ENCODE data around the gene ROBO1.

The ROBO1 gene

DNA sequence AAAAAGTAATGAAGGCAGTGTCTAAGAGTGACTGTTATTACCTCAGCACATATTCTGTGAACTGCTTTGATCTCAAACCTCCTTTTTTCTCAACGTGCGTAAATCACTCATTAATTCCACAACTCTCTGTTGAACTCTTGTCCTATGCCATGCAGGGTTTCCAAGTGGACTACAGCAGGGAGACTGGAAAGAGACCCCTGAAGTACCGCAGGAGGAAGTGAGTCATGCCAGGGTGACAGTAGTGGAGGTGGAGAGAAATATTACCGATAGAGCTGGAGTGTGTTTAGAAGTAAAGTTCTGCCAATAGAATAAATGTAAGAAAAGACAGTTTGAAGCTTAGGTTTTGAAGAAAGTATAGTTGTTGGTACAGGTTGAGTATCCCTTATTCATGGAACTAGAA, 908.9 kb downstream of the ROBO1 start:
- no peak for DNase-seq

DNA sequence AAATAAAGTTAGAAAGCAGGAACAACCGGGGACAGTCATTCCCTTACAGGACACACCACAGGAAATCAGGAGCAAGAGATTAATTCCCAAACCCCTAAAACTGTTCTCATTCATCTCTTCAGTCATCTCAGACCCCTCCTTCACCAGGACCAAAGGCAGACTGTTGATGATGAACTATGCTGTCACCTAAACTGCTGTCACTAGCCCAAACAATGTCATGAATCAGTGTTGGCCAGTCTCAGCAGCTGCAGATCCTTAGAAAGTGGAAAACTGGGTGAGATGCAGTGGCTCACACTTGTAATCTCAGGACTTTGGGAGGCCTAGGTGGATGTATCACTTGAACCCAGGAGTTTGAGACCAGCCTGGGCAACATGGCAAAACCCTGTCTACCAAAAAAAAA, 909.6 kb downstream of the ROBO1 start:
- no peak for DNase-seq

DNA sequence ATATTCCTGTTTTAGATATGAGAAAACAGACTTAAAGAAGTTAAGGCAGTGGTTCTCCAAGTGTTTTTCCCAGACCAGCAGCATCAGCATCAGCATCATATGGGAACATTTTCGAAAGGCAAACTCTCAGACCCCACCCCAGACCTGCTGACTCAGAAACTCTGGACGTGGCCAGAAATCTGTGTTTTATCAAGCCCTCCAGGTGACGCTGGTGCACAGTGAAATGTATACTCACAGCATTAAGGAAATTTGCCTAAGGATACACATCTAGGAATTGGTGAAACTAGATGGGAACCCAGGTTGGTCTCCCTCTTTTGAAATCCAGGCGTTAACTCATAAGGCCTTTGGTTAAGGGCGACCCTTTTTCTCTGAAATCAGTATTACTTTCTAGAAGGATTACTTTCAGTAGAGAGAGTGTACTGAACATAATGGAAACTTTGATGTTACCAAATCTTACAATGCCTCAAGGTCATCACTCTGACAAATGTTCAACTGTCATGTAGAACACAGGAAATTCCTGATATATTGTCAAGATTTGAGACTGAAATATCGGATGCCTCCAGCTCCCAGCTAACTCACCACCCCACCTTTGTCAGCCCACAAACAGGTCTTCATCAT, 910.2 kb downstream of the ROBO1 start:
- DNase-seq, result no peak

DNA sequence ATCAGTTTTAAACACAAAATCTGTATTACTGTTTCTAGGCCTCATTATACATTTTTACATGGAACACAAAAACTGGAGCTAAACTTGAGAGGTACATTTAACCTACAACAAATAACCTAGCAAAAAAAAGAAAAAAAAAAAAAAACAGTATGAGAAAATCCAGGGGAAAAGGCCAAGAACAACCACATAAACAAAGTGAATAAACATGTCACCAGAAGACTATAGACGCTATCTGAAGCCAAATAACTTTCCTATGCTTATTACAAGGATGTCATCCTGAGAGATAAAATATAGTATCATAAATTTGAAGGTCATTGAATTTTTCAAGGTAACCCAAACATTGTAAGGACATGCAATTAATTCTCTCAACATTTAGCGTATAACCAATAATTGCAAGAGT, 911.6 kb downstream of the ROBO1 start:
- no peak for DNase-seq

DNA sequence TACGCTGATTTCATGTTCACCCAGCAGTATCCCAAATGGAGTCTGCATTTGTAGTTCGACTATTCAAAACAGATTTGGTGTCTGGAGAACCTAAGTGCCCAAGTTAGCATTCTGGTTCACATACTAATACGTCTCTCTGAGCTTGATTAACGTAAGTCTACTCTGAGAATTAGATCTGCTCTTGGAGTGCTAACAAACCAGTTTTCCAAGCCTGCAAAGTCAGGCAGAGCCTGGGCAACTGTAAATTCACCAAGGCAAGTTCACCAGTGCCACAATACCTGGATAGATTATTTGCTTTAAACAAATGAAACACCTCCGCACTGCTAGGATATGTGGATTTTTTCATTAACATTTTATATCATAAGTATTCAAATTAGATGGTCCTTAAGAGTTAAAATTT, 912.6 kb downstream of the ROBO1 start:
- no peak for DNase-seq

DNA sequence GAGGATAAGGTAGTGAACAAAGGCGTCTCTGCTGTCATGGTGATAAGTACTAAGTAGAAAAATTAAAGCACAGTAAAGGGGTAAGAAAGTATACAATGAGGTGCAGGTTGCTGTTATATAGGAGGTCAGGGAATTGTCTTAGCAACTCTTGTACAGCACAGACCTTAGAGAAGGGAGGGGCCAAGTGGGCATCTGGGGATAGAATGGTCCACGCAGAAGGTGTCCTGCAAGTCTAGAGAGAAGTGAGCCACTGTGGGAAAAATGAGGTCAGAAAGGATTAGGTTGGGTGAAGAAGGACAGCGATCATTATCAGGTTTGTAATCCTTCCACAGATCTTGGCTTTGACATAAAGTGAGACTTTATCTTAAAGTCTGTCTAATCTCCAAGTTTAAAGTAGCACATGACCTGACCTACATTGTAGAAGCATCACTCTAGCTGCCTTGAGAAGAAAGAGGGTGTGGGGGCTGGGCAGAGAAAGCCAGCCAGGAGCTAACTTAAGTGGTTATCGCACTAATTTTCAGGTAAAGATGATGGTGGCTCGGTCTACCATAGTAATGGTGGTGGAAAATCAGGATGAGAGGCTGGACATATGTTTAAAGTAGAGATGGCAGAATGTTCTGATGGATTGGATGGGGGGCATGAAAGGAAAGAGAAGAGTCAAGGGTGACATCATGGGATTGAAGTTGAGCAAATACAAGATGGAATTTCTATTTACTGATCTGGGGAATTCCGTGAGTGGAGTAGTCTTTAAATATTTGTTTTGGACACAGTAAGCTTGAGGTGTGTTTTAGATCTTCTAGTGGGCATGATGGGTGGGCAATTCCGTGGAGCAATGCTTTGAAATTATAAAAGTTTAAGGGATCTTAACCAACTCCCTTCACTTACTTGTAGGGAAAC, 919.2 kb downstream of the ROBO1 start:
- DNase-seq, result no peak

DNA sequence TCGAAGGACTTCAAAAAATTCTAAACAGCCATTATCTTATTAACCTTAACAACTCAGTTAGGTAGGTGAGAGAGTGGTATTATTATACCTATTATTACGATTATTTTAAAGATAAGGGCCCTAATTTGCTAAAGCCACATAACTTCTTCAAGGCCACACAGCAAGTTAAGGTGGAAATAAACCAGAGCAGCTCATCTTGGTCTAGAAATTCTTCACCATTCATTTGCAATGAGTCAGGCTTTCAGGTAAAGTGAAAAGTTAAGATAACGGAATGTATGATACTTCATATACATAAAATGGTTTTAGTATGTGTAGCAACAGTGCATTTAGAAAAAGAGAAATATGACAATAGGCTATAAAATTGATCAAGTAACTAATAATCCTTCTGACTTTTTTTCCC, 920.2 kb downstream of the ROBO1 start:
- no peak for DNase-seq

DNA sequence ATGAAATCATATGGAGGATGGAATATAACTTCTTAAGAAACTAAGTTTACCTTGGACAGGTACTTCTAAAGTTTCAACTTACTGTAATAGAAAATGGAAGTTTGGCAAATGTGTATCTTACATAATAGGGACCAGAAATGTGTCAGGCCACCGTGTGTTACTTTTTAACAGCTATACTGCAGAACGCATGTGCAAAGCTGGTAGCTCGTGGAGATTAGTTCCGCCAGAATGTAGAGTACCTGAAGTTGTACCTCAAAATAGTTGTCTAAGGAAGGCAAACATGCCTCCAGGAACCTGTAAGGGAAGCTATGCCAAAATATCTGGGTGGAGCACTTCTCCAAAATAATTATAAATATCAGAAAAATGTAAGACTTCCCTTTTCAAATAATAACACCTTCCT, 920.6 kb downstream of the ROBO1 start:
- no peak for DNase-seq

DNA sequence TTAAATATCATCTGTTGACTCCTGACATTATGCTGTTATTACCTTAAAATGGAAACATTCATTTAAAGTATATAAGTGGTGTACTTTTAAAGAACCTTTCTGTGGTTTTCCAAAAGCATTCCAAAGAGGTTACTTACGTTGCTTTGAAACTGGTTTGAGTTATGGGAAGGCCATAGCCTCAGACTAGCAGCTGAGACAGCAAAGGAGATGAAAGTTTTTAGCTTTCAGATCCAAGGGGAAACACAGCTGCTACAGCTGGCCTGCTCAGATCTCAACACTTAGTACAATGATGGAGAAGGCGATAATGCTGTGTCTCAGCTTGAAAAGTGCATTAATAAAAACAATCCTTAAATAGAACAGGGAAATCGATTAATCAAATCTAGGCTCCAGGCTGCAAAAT, 921.1 kb downstream of the ROBO1 start:
- no peak for DNase-seq

DNA sequence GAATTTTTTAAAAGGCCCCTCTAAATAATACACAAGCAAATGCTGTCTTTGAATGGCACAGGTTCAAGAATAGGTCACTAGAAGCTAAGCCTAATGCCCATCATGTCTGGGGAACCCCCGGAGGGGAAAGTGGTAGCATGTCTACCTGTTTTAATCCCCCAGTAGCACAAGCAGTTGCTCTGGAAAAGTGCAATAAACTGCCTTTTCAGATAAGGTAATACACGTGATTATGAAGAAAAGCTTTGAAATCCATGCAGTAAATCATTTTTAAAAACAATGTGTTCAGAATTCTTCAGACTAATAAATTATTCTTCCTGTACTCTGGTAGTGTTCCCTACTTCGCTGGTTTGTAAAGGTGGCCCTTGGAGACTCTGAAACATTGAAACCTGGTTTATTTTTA, 922.2 kb downstream of the ROBO1 start:
- DNase-seq, result no peak

DNA sequence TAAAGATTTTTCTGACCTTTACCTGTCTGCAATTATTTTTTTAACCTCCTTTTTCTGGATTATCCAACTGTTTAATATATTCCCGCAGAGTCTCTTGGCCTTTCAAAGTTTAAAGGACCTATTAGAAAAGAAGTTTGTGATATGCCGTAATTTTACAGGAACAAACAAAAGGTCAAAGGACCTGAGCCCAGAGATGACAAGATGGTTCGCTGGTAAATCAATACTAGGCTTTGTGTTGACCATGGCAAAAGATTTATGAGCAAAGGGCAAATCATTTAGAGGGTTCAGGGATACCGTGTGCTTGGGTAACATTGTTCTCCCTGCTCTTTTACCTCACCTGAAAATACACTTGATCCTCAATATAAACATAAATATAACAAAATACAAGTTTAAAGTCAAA, 923.5 kb downstream of the ROBO1 start:
- DNase-seq, result no peak

DNA sequence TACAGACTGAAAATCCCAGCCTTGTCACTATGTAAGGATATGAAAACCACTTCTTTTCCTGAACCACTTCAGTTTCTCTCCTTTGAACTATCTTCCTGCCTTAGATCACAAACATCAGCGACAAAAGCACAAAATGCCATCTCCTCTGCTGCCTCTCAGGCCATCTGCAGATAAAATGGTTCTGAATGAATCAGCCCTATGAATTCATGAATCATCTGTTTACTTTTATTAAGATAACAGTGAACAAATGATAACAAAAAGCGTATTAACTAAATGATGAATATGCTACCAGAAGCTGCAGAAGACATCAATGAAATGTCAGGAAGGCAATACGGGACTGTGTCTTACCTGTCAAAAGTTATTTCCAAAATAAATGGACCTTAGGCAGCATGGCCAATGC, 928.1 kb downstream of the ROBO1 start:
- no peak for DNase-seq

DNA sequence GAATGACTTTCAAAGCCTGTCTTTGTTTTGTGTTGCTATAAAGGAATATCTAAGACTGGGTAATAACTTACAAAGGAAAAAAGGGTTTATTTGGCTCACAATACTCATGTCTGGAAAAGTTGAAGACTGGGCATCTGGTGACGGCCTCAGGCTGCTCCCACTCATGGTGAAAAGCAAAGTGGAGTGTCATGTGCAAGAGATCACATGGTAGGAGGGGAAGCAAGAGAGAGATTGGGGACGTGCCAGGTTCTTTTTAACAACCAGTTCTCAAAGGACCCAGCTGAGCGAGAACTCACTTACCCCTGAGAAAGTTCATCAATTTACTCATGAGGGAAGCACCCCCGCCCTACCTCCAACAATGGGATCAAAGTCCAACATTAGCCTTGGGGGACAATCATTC, 929.4 kb downstream of the ROBO1 start:
- DNase-seq, result no peak

DNA sequence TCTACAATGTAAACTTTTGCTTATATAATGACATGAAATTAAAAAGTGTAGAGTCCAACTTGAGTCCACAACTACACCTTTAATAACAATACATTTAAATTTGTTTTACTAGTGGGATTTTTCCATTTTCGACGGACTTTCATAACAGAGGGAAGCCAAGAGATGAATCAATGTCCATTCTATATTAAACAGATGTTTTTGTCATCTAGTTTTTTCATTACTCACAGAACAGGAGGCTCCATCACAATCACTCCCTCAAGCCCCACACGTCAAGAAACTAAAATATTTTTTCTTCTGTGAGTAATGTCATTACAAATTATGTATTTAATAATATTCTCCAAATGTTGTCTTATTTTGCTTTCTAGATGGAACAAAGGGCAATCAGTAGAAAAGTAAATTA, 932.9 kb downstream of the ROBO1 start:
- no peak for DNase-seq

DNA sequence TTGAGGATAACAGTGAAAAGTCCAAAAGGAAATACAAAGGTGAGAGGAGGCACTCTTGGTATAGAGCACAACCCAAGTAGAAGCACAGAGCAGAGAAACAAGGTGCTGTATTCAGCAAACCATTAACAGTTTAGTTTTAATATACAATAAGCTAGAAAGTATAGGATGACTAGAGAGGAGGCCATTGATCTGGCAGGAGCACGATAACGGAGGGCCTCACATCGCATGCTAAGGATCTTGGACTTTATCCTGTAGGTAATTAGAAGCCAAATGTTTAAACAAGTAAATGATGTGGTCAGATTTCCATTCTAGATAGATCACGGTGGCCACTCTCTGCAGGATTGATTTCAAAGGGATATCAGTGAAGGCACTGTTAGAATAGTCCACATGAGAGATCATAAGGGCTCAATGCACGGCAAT, 935.0 kb downstream of the ROBO1 start:
- no peak for DNase-seq

DNA sequence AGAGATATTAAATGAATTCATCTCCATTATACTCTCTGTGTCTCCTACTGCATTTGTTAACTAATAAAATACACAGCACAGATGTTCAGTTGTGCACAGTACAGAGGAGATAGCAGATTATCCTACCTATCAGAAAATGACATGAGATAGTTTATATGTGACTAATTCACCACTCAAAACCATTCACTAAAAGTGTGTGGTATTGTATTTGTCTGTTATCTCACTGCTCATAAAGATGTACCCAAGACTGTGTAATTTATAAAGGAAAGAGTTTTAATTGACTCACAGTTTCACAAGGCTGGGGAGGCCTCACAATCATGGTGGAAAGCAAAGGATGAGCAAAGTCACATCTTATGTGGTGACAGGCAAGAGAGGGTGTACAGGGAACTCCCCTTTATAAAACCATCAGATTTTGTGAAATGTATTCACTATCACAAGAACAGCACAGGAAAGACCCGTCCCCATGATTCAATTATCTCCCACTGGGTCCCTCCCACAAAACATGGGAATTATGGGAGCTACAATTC, 936.3 kb downstream of the ROBO1 start:
- no peak for DNase-seq

DNA sequence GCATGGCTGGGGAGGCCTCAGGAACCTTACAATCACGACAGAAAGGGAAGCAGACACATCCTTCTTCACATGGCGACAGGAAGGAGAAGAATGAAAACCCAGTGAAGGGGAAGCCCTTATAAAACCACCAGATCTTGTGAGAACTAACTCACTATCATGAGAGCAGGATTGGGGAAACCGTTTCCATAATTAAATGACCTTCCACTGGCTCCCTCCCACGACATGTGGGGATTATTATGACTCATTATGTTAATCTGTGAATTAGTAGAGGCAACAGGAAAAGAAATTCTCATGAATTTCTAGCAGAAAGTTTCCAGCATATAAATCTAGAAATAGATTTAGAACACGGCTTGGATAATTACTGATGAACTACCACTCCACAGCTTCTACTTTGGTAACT, 937.3 kb downstream of the ROBO1 start:
- DNase-seq, result no peak

DNA sequence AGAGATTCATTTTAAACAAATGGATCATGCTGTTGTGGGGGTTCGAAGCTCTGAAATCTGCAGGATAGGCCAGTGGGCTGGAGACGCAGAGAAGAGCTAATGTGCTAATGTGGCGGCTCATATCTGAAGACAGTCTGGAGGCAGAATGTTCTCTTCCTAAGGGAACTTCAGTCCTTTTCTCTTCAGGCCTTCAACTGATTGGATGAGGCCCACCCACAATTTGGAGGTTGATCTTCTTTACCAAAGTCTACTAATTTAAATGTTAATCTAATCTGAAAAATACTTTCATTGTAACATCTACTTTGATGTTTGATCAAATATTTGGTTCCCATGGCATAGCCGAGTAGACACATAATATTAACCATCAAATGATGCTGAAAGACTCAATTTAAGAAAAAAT, 940.2 kb downstream of the ROBO1 start:
- no peak for DNase-seq

DNA sequence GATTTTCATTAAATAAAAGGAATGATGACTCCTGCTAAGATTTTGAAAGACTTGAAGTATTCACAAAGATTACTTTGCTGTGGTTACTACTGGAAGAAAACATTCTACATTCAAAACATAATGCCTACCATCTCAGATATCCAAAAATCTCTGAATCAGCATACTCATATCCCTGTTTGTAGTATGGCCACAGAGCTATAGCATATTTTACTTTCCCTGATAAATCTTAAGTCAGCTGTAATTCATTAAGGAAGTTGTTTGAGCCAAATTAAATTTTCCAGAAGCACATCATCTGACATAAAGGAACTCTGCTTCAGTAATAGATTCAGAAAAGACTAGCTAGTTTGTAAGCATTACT, 942.0 kb downstream of the ROBO1 start:
- no peak for DNase-seq

DNA sequence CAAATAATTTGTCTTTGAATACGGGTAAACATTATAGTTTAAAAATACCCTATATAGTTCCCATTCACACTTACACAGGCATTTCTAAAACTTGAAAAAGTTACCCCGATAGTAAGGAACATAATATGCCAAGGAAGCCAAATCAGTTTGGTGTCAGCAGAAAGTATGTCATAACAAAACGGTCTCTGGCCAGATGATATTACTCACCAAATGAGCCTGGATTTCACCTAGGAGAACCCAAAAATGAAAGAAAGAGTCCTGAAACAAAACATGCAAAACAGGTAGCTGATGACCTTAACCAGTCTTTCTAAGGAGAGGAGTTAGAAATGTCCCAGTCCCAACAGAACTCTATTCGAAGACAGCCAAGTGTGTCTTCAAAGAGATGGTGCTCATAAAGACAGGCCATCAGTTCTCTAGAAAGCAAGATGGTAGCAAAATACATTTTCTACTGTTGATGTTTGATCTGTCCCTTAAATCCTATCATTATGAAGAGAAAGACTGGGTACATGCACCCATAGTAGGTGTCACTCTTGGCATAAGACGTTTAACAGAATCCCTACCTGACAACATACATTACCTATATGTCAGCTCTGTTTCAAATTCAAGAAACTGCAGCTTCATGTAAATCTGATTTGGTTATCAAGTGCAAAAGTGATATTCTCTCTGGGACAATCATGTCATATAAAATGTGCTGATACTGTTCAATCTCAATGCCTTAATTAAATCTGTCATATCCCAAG, 942.5 kb downstream of the ROBO1 start:
- DNase-seq, result no peak

DNA sequence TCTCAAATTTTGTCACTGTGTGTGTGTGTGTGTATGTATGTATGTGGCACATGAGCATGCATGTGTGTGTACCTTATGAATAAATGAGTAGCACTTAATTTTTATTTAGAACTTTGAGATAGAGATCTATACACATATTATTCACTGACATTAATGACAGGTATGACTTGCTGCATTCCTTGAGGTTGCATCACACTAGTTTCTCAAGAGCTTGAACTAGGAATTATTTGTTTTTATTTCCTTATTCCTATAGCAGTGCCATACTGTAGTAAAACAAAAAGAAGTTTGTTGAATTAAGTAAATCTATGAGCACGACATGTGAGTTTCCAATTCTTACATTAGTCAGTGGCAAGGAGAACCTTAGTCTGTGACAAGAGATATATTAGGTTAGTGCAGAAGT, 943.9 kb downstream of the ROBO1 start:
- DNase-seq, result no peak

DNA sequence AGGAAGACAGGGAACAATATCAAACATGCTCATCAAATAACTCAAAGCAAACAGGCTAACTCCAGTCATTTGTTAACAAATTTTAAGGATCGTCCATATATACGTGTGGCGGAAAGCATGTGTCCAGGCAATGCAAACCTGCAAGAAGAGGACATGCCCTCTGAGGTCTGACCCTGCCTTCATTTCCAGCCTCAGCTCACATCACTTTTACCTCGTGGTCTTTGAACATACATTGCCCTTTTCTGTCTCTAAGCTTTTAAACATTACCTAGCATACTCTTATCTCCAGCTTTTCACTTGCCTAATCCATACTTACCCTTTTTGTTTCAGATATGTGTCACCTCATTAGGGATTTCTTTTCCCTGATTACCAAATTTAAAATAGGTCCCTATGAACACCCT, 944.4 kb downstream of the ROBO1 start:
- no peak for DNase-seq

DNA sequence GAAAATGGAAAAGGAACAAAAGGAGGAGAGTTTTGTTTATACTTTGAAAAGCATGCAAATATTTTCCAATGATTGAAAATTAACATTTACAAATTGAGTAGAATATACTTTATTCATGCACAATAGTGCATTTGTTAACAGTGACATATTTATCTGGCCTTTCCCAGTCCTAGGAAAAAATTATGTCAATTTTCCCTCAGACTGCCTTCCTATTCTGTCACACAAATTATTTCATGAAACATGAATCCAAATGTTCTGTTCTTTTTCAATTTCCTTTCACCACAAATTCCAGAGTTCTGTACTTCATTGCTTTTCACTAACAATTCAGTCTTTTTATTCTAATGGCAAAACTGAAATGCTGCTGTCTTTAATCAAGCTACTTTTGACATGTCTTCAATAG, 945.1 kb downstream of the ROBO1 start:
- DNase-seq, result no peak

DNA sequence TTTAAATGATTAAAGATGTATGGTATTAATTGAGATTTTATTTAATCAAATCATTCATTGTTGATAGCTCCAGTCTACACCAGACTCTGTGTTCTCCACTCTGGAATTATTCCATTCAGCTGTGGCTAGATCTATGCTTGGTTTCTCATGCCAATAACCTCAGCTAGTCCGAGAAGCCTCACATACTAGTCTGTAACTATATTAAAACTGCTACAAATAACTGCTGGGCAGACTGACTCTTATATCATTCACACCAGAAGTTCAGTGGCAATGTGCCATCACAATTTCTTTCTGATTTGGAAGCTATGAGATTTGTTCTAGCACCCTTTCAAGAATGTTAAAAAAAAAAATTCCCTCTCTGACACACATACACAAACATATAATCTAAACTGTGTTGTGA, 947.3 kb downstream of the ROBO1 start:
- no peak for DNase-seq
